IMR-90 (cell line): ENCODE results near the gene PTPN7. TPM values are rescaled to one million over a fixed set of nuclear protein-coding genes. Genes with fewer than 3 reads are reported as not detected.

Experiments used
- ATAC-seq: fragments of 200-7000 bp; cut with Tn5 transposase; 2 replicates; pipeline ENCODE4 v1.9.1; 2020; ENCODE audit warnings: low read depth, mild to moderate bottlenecking, moderate library complexity
- BruUV-seq: library from RNA; stranded (reverse); fragments of 400-500 nt; replicated peaks from 2 replicates; lab custom pipeline; 2021; lab: Mats Ljungman, UMichigan
- CTCF ChIA-PET: fragments of 300-600 bp; formaldehyde crosslinking; extraction: SDS; loops from one replicate; lab custom pipeline; 2021; ENCODE audit warnings: antibody characterized with exemption; lab: Yijun Ruan, JAX
- POLR2A ChIA-PET: fragments of 300-600 bp; sonication (Branson Sonifier 250); formaldehyde crosslinking; loops from one replicate; lab custom pipeline; 2022; ENCODE audit warnings: antibody characterized with exemption; ENCODE audit not compliant: unreplicated experiment; lab: Charles Lee
- DNase-seq: peaks from one replicate; pipeline ENCODE4 v3.0.0; 2013
- H2AFZ ChIP-seq: replicated peaks from 2 replicates; pipeline ENCODE3; 2013; ENCODE audit warnings: low read length, mild to moderate bottlenecking; ENCODE audit not compliant: poor library complexity
- H2AK5ac ChIP-seq: 2 replicates; pipeline ENCODE4 v1.6.1; 2013; ENCODE audit warnings: low read depth, low read length, inconsistent platforms
- H2AK9ac ChIP-seq: replicated peaks from 2 replicates; pipeline ENCODE3; 2013; ENCODE audit warnings: mild to moderate bottlenecking, low read depth, low read length, moderate library complexity; ENCODE audit not compliant: poor library complexity
- H2BK120ac ChIP-seq: 2 replicates; pipeline ENCODE4 v1.6.1; 2013; ENCODE audit warnings: low read depth, low read length, inconsistent platforms
- H2BK15ac ChIP-seq: 3 replicates; pipeline ENCODE4 v1.6.1; 2013; ENCODE audit warnings: low read depth, low read length, inconsistent platforms
- H2BK20ac ChIP-seq: 2 replicates; pipeline ENCODE4 v1.6.1; 2013; ENCODE audit warnings: low read depth, mild to moderate bottlenecking, inconsistent platforms, low read length, moderate library complexity
- H2BK5ac ChIP-seq: 2 replicates; pipeline ENCODE4 v1.6.1; 2013; ENCODE audit warnings: mild to moderate bottlenecking, low read depth, low read length, inconsistent platforms; ENCODE audit not compliant: poor library complexity, severe bottlenecking
- H3K14ac ChIP-seq: replicated peaks from 2 replicates; pipeline ENCODE4 v1.6.1; 2013; ENCODE audit warnings: low read depth, low read length, inconsistent platforms
- H3K18ac ChIP-seq: 2 replicates; pipeline ENCODE4 v1.6.1; 2013; ENCODE audit warnings: low read depth, low read length, control low read depth
- H3K23ac ChIP-seq: 2 replicates; pipeline ENCODE4 v1.6.1; 2013; ENCODE audit warnings: low read depth, low read length, inconsistent platforms
- H3K27ac ChIP-seq: 2 replicates; pipeline ENCODE4 v1.5.1; 2013; ENCODE audit warnings: mild to moderate bottlenecking, control low read depth, low read length; ENCODE audit not compliant: insufficient read depth
- H3K27me3 ChIP-seq: 2 replicates; pipeline ENCODE4 v1.6.1; 2013; ENCODE audit warnings: low read length; ENCODE audit not compliant: control insufficient read depth, insufficient read depth
- H3K36me3 ChIP-seq: 2 replicates; pipeline ENCODE4 v1.6.1; 2013; ENCODE audit warnings: low read length, mixed read lengths; ENCODE audit not compliant: control insufficient read depth, insufficient read depth
- H3K4ac ChIP-seq: 2 replicates; pipeline ENCODE4 v1.6.1; 2013; ENCODE audit warnings: low read depth, low read length, inconsistent platforms
- H3K4me1 ChIP-seq: 2 replicates; pipeline ENCODE4 v1.6.1; 2013; ENCODE audit warnings: low read length, mixed read lengths; ENCODE audit not compliant: control insufficient read depth, insufficient read depth
- H3K4me2 ChIP-seq: 2 replicates; pipeline ENCODE4 v1.6.1; 2013; ENCODE audit warnings: low read depth, mild to moderate bottlenecking, control low read depth, low read length, moderate library complexity
- H3K4me3 ChIP-seq: 2 replicates; pipeline ENCODE4 v1.5.1; 2013; ENCODE audit warnings: low read depth, mild to moderate bottlenecking, control low read depth, low read length, moderate library complexity; ENCODE audit not compliant: insufficient read depth
- H3K56ac ChIP-seq: 2 replicates; pipeline ENCODE4 v1.6.1; 2013; ENCODE audit warnings: low read length, inconsistent platforms; ENCODE audit not compliant: insufficient read depth; ENCODE audit errors: extremely low read depth
- H3K79me1 ChIP-seq, 2 experiments: 2 replicates each; pipeline ENCODE4 v1.6.1; 2013; ENCODE audit warnings: low read length in 2 of 2, inconsistent platforms in 1 of 2, low read depth in 1 of 2
- H3K9ac ChIP-seq: 2 replicates; pipeline ENCODE4 v1.6.1; 2013; ENCODE audit warnings: low read depth, low read length, control low read depth
- H3K9me1 ChIP-seq: 2 replicates; pipeline ENCODE4 v1.6.1; 2013; ENCODE audit warnings: low read length, inconsistent platforms; ENCODE audit not compliant: insufficient read depth
- H3K9me3 ChIP-seq: 2 replicates; pipeline ENCODE4 v1.6.1; 2013; ENCODE audit warnings: low read length; ENCODE audit not compliant: control insufficient read depth, insufficient read depth
- H4K20me1 ChIP-seq: 2 replicates; pipeline ENCODE4 v1.6.1; 2013; ENCODE audit warnings: low read length, inconsistent platforms; ENCODE audit not compliant: insufficient read depth
- H4K5ac ChIP-seq: 2 replicates; pipeline ENCODE4 v1.6.1; 2013; ENCODE audit warnings: mild to moderate bottlenecking, low read depth, low read length, control low read depth
- H4K8ac ChIP-seq, 2 experiments: 2 replicates each; pipeline ENCODE4 v1.6.1; 2013; ENCODE audit warnings: low read depth in 2 of 2, low read length in 2 of 2, control low read depth in 1 of 2, inconsistent platforms in 1 of 2
- H4K91ac ChIP-seq: 2 replicates; pipeline ENCODE4 v1.6.1; 2013; ENCODE audit warnings: low read depth, low read length, inconsistent platforms; ENCODE audit not compliant: insufficient read depth
- BHLHE40 ChIP-seq: fragments of 150-350 bp; IDR thresholded peaks from 2 replicates; pipeline ENCODE4 v1.6.1; 2016; ENCODE audit warnings: mild to moderate bottlenecking, low read depth, low read length
- CEBPB ChIP-seq: IDR thresholded peaks from 2 replicates; pipeline ENCODE4 v1.6.1; 2012; ENCODE audit warnings: low read depth, low read length, improper control_type of control experiment
- CHD1 ChIP-seq: IDR thresholded peaks from 2 replicates; pipeline ENCODE4 v1.6.1; 2012; ENCODE audit warnings: low read depth, low read length, improper control_type of control experiment
- FOS ChIP-seq: fragments of 150-350 bp; IDR thresholded peaks from 2 replicates; pipeline ENCODE4 v1.6.1; 2016; ENCODE audit warnings: low read depth, low read length
- MAFK ChIP-seq: IDR thresholded peaks from 2 replicates; pipeline ENCODE4 v1.6.1; 2012; ENCODE audit warnings: low read depth, low read length, improper control_type of control experiment
- MAZ ChIP-seq: IDR thresholded peaks from 2 replicates; pipeline ENCODE4 v1.6.1; 2012; ENCODE audit warnings: low read depth, mild to moderate bottlenecking, low read length, improper control_type of control experiment, moderate library complexity, borderline replicate concordance
- MXI1 ChIP-seq: IDR thresholded peaks from 2 replicates; pipeline ENCODE4 v1.6.1; 2012; ENCODE audit warnings: low read depth, mild to moderate bottlenecking, low read length, moderate library complexity, borderline replicate concordance
- NFE2L2 ChIP-seq: fragments of 150-350 bp; IDR thresholded peaks from 2 replicates; pipeline ENCODE4 v1.6.1; 2016; ENCODE audit warnings: low read depth, mild to moderate bottlenecking, low read length
- POLR2A ChIP-seq: IDR thresholded peaks from 2 replicates; pipeline ENCODE4 v1.6.1; 2012; ENCODE audit warnings: mild to moderate bottlenecking, low read depth, low read length
- RAD21 ChIP-seq: IDR thresholded peaks from 2 replicates; pipeline ENCODE4 v1.6.1; 2012; ENCODE audit warnings: low read length, improper control_type of control experiment
- RCOR1 ChIP-seq: IDR thresholded peaks from 2 replicates; pipeline ENCODE4 v1.6.1; 2012; ENCODE audit warnings: mild to moderate bottlenecking, low read length, improper control_type of control experiment; ENCODE audit not compliant: insufficient replicate concordance
- RFX5 ChIP-seq: IDR thresholded peaks from 2 replicates; pipeline ENCODE4 v1.8.0; 2012; ENCODE audit warnings: low read depth, mild to moderate bottlenecking, low read length, moderate library complexity
- SMC3 ChIP-seq: fragments of 150-350 bp; IDR thresholded peaks from 2 replicates; pipeline ENCODE4 v1.6.1; 2016; ENCODE audit warnings: low read depth, mild to moderate bottlenecking, antibody characterized with exemption, low read length, moderate library complexity
- WGBS, 2 experiments: methylation state at CpG; one replicate each; pipeline versions ENCODE4 v1.1.5 to v1.1.7; 2013; ENCODE audit warnings: missing lambda C conversion rate in 2 of 2; ENCODE audit not compliant: insufficient read length in 1 of 2; ENCODE audit errors: extremely low coverage in 2 of 2; 5-methylcytosine and 5-hydroxymethylcytosine counted together
- dilution Hi-C: fragments of 300-500 bp; cut with HindIII; formaldehyde crosslinking; loops from one replicate; pipeline ENCODE4 v1.14.3; 2018; ENCODE audit warnings: low sequenced_read_pairs; ENCODE audit not compliant: unreplicated experiment
- in situ Hi-C: fragments of 300-500 bp; cut with MboI; formaldehyde crosslinking; loops from 3 replicates; pipeline ENCODE4 v1.14.3; 2019; ENCODE audit warnings: low sequenced_read_pairs, inconsistent platforms, mixed read lengths
- intact Hi-C: fragments of 100-400 bp; cut with micrococcal nuclease; formaldehyde crosslinking; loops from 2 replicates; pipeline ENCODE4 v1.10.0; 2022
- polyA plus RNA-seq, 3 experiments: library from polyadenylated mRNA; depleted of rRNA; stranded (reverse); fragments of >200 nt; gene quantifications; 2 replicates each; pipeline ENCODE4 v1.2.3, GENCODE V29; 2012; ENCODE audit warnings: low replicate concordance in 1 of 3
- total RNA-seq: library from RNA; depleted of rRNA; stranded (reverse); fragments of >200 nt; gene quantifications from 2 replicates; pipeline ENCODE4 v1.2.3, GENCODE V29; 2012
- TF ChIP-seq, protein P1 (sequence below): fragments of 150-350 bp; IDR thresholded peaks from 2 replicates; pipeline ENCODE4 v1.6.1; 2017; ENCODE audit warnings: mild to moderate bottlenecking, antibody characterized with exemption, low read length, low read depth
- TF ChIP-seq, protein P2 (sequence below): fragments of 150-350 bp; IDR thresholded peaks from 2 replicates; pipeline ENCODE4 v1.6.1; 2016; ENCODE audit warnings: low read depth, mild to moderate bottlenecking, low read length, moderate library complexity, borderline replicate concordance
- TF ChIP-seq, protein P3 (sequence below): conservative IDR thresholded peaks from 2 replicates; pipeline ENCODE4 v1.5.1; 2012; ENCODE audit warnings: mild to moderate bottlenecking, low read depth, low read length, improper control_type of control experiment

PTPN7 gene
- total and polyA plus RNA-seq, 2 of the 4 experiments (the other 2 are of a cell fraction), result 0.05 TPM; not detected in 1

DNA sequence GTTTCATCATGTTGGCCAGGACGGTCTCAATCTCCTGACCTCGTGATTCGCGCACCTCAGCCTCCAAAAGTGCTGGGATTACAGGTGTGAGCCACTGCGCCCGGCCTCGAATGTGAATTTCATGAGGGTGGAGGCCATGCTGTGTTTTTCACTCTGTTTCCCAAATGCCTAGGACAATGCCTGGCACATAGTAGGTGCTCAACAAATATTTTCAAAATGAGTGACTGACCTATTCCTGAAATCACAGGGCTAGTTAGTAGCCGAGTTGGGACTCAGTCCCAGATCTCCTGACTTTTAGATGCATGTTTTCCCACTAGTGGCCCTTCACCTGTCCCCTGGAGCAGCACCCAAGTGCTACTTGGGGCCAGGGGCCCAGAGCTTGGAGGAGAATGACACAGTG lies 44.1 kb downstream of the PTPN7 start:
- Histone ChIP-seq H3K56ac (no peak overlapping the region), H3K14ac (no peak overlapping the region), H3K9me3 (no peaks in the 10 kb centered on the region), H4K8ac (no peak overlapping the region), H3K36me3 (no peaks in the 10 kb centered on the region), H3K27me3 (0 out of 2 replicates have a peak, but pooled peaks cover 2% of the 10 kb centered on the region), H3K9me1 (no peaks in the 10 kb centered on the region), H2BK15ac (no peak overlapping the region), H3K18ac (no peak overlapping the region), H2BK20ac (no peak overlapping the region), H4K91ac (no peak overlapping the region), H3K4me2 (no peak overlapping the region), H2AK5ac (no peak overlapping the region), H2BK120ac (no peak overlapping the region), H4K20me1 (no peaks in the 10 kb centered on the region), H2AK9ac (no peak overlapping the region), H3K4ac (no peak overlapping the region), H3K27ac (no peak overlapping the region), H4K5ac (no peak overlapping the region), H3K4me3 (no peak overlapping the region), H2BK5ac (no peak overlapping the region), H3K23ac (no peak overlapping the region), H2AFZ (no peak overlapping the region), H3K4me1 (peaks cover 6% of the 10 kb centered on the region; the same call in 1 of the 2 replicates), H3K79me1 (no peaks in the 10 kb centered on the region), H3K9ac (no peak overlapping the region)
- dilution Hi-C loops (no loop called here), intact Hi-C loops (loop anchor here (10.0 kb wide), 1 partner anchor 231 kb away; the partner anchor contains the start of gene SHISA4), in situ Hi-C loops (loop anchor here (5.0 kb wide), 1 partner anchor 104 kb away; the partner anchor contains the start of gene ELF3)
- ATAC-seq (no peak), DNase-seq (no peak)
- no peak for TF ChIP-seq RFX5
- TF ChIP-seq, protein P1, sequence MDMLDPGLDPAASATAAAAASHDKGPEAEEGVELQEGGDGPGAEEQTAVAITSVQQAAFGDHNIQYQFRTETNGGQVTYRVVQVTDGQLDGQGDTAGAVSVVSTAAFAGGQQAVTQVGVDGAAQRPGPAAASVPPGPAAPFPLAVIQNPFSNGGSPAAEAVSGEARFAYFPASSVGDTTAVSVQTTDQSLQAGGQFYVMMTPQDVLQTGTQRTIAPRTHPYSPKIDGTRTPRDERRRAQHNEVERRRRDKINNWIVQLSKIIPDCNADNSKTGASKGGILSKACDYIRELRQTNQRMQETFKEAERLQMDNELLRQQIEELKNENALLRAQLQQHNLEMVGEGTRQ, result no peak
- no peak for TF ChIP-seq MAZ
- TF ChIP-seq MXI1, result no peak
- TF ChIP-seq NFE2L2, result no peak
- TF ChIP-seq, protein P2, sequence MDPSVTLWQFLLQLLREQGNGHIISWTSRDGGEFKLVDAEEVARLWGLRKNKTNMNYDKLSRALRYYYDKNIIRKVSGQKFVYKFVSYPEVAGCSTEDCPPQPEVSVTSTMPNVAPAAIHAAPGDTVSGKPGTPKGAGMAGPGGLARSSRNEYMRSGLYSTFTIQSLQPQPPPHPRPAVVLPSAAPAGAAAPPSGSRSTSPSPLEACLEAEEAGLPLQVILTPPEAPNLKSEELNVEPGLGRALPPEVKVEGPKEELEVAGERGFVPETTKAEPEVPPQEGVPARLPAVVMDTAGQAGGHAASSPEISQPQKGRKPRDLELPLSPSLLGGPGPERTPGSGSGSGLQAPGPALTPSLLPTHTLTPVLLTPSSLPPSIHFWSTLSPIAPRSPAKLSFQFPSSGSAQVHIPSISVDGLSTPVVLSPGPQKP, result no peak
- no peak for TF ChIP-seq MAFK
- TF ChIP-seq POLR2A, result no peak
- TF ChIP-seq CHD1, result no peak
- TF ChIP-seq, protein P3, sequence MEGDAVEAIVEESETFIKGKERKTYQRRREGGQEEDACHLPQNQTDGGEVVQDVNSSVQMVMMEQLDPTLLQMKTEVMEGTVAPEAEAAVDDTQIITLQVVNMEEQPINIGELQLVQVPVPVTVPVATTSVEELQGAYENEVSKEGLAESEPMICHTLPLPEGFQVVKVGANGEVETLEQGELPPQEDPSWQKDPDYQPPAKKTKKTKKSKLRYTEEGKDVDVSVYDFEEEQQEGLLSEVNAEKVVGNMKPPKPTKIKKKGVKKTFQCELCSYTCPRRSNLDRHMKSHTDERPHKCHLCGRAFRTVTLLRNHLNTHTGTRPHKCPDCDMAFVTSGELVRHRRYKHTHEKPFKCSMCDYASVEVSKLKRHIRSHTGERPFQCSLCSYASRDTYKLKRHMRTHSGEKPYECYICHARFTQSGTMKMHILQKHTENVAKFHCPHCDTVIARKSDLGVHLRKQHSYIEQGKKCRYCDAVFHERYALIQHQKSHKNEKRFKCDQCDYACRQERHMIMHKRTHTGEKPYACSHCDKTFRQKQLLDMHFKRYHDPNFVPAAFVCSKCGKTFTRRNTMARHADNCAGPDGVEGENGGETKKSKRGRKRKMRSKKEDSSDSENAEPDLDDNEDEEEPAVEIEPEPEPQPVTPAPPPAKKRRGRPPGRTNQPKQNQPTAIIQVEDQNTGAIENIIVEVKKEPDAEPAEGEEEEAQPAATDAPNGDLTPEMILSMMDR, result no peak
- TF ChIP-seq CEBPB, result no peak
- no peak for TF ChIP-seq RAD21
- TF ChIP-seq SMC3, result no peak
- no peak for TF ChIP-seq BHLHE40
- TF ChIP-seq FOS, result no peak
- TF ChIP-seq RCOR1, result no peak
- WGBS, 2 experiments, result 100% methylated on average over 4 of the region's 8 CpGs; no CpG with 5 or more reads in 1 of the 2 experiments
- CTCF ChIA-PET, result no interaction called here
- POLR2A ChIA-PET, result no interaction called here
- BruUV-seq, result no TSS peak
